ENCODE results near the gene TPI1.

- TF ChIP-seq CTCF (IDR thresholded peaks at IDR 0.05; ENCODE audit: insufficient read depth, low read depth, low read length) (no peak), EZH2 (IDR thresholded peaks at IDR 0.05; ENCODE audit: insufficient read depth, low read length) (no peak)
Observed at GRCh38 chr12:6828781-6829535, 38.4 kb upstream of the TPI1 start.

All from astrocyte (in vitro differentiated cells and primary cell).